Measurements from ENCODE around the gene ATG4D. TPM values are rescaled to one million over a fixed set of nuclear protein-coding genes. Genes with fewer than 3 reads are reported as not detected.
A peak's percentile ranks its signal among the peaks of the same experiment; 100 is the strongest.

Gene ATG4D
- polyA plus RNA-seq, 4 donors, result 24.0 to 181 (median 105) TPM

DNA sequence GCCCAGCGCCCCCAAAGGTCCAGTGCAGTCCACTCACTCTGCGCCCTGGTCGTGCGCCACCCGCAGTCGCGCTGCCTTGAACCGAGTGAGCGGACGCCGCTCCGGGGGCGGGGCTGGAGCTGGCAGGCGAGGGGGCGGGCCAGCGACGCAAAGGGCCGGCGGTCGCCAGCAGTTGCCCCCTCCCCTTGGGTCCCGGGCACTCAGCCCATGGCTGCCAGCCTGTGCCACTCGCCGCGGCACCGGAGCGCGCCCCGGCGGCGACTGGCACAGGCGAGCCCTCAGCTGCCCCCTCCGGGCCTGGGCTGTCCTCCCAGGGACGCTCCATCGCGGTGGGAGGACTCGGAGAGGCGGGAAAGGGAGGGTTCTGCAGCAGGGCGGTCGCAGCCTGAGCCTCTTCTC lies 26.3 kb upstream of the ATG4D start, which contains the start of gene S1PR5:
Gene S1PR5 (minus strand): TSS at position 87 of the 399 bp plus-strand sequence. CDS start 2,436 bp downstream, outside the sequence.
- Histone ChIP-seq H3K4me3 (ENCODE audit: low read depth in 1 of 3, low read length in 3 of 3) (peak within 1 kb of the TSS in 1 of 3 donors; percentile 17), H3K27ac (ENCODE audit: low read depth in 1 of 3, low read length in 2 of 3) (no peak within 1 kb of the TSS), H3K4me1 (ENCODE audit: control insufficient read depth in 3 of 3, insufficient read depth in 2 of 3, low read depth in 1 of 3, low read length in 2 of 3) (no peaks in the 10 kb centered on the region), H3K36me3 (ENCODE audit: control insufficient read depth in 3 of 3, insufficient read depth in 2 of 3, low read depth in 1 of 3, low read length in 3 of 3) (no peaks in the 10 kb centered on the region), H3K27me3 (ENCODE audit: control insufficient read depth in 3 of 3, insufficient read depth in 3 of 3, low read length in 3 of 3) (peaks cover 15 to 83% (median 50%) of the 10 kb centered on the region in 3 donors), H3K9me3 (ENCODE audit: control insufficient read depth in 2 of 2, insufficient read depth in 1 of 2, low read depth in 1 of 2, low read length in 1 of 2) (no peaks in the 10 kb centered on the region)
- FAIRE-seq, result no peak
- 2 to 4% (median 3%) methylated on average over 29 to 39 of the region's 39 CpGs for WGBS, 3 donors
- DNase-seq, result no peak

DNA sequence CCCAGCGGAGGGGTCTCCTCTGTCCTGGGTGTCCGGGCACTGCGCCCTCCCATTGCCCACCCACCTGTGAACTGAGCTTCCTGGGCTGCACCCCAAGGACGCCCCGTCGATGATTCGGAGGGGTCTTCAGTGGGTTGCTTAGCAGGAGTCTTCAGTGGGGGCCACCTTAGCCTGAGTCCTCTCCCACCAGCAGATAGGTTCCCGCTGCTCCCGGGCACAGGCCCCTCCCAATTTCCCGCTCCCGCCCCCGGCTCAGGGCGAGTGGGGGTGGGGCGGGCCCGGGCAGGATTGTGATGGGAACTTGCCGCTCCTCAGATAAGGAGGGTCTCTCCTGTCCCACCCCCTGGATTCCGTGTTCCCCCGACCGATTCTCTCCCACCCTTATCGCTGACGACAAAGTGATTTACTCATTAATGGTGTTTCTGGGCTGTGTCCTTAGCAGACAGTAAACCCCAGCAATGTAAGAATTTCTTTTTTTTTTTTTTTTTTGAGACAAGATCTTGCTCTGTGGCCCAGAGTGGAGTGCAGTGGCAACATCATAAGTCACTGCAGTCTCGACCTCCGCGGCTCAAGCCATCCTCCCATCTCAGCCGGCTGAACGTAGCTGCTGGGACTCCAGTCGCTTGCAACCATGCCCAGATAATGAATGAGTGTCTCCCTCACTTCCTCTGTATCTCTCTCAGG lies 25.8 kb upstream of the ATG4D start:
- no peak for FAIRE-seq
- no peaks in the 10 kb centered on the region for H3K4me1 ChIP-seq (ENCODE audit: control insufficient read depth in 3 of 3, insufficient read depth in 2 of 3, low read depth in 1 of 3, low read length in 2 of 3)
- DNase-seq, result no peak
- no peak overlapping the region for H3K27ac ChIP-seq (ENCODE audit: low read depth in 1 of 3, low read length in 2 of 3)
- H3K27me3 ChIP-seq (ENCODE audit: control insufficient read depth in 3 of 3, insufficient read depth in 3 of 3, low read length in 3 of 3), result peaks cover 15 to 77% (median 49%) of the 10 kb centered on the region in 3 donors
- no peaks in the 10 kb centered on the region for H3K9me3 ChIP-seq (ENCODE audit: control insufficient read depth in 2 of 2, insufficient read depth in 1 of 2, low read depth in 1 of 2, low read length in 1 of 2)
- 1 to 4% (median 3%) methylated on average over 26 to 27 of the region's 27 CpGs for WGBS, 3 donors
- H3K36me3 ChIP-seq (ENCODE audit: control insufficient read depth in 3 of 3, insufficient read depth in 2 of 3, low read depth in 1 of 3, low read length in 3 of 3), result no peaks in the 10 kb centered on the region
- peak overlapping the region in 1 of 3 donors; percentile 17 for H3K4me3 ChIP-seq (ENCODE audit: low read depth in 1 of 3, low read length in 3 of 3)

DNA sequence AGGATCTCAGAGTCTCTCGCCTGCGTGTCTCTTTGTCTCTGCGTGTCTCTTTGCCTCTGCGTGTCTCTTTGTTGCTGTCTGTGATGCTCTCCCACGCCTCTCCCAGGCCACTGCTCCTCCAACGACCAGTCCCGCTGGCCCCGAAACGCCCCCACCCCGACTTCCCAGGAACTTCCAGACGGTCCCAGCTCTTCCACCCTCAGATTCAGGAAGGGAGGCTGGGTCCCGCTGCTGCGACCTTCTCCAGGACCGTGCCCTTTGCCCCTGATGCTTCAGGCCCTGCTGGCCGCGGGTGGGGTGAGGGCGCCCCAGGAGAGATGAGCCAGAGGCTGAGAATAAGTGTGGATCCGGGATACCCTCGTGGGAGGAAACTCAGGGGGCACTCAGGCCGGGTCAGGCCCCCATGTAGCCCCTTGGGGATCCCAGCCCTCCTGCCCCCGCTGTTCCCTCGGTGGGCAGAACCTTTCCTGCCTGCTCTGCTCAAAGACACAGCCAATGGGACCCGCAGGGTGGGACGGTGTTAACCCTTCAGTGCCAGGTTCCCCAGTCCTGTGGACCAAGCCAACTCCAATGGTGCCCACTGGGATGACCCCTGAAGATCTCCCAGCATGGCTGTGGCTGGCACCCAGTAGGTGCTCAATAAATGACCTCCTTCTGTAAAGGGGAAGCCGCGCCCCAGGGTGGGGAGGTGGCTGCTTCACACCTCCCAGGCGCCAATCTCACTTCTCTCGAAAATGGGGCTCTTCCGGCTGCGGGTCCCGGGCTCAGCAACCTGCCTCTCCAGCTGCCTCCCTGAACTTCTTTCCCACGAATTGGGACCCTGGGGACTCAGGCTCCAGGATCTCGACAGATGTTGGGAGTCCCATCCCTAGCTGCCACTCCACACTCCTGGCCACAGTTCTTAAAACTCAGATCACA lies 25.0 kb upstream of the ATG4D start:
- Histone ChIP-seq H3K4me3 (ENCODE audit: low read depth in 1 of 3, low read length in 3 of 3) (no peak overlapping the region), H3K4me1 (ENCODE audit: control insufficient read depth in 3 of 3, insufficient read depth in 2 of 3, low read depth in 1 of 3, low read length in 2 of 3) (no peaks in the 10 kb centered on the region), H3K27ac (ENCODE audit: low read depth in 1 of 3, low read length in 2 of 3) (no peak overlapping the region), H3K9me3 (ENCODE audit: control insufficient read depth in 2 of 2, insufficient read depth in 1 of 2, low read depth in 1 of 2, low read length in 1 of 2) (no peaks in the 10 kb centered on the region), H3K27me3 (ENCODE audit: control insufficient read depth in 3 of 3, insufficient read depth in 3 of 3, low read length in 3 of 3) (peaks cover 15 to 72% (median 41%) of the 10 kb centered on the region in 3 donors), H3K36me3 (ENCODE audit: control insufficient read depth in 3 of 3, insufficient read depth in 2 of 3, low read depth in 1 of 3, low read length in 3 of 3) (no peaks in the 10 kb centered on the region)
- DNase-seq (no peak), FAIRE-seq (no peak)
- WGBS, 3 donors, result 10 to 13% (median 11%) methylated on average over 32 to 33 of the region's 33 CpGs

DNA sequence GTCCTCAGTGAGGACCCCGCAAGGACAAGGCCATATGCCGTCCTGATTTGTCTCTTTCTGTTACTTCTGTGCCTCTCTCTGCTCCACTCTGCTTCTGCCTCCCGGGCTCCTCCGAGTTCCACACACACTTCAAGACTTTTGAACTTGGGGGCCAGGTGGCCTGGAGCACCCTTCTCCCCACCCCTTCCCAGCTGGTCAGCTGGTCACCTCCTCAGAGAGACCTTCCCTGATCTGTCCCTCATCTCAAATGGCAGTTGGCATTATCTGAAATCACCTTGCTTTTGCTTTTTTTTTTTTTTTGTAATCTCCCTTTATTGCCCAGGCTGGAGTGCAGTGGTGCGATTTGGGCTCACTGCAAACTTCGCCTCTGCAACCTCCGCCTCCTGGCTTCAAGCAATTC lies 24.3 kb upstream of the ATG4D start:
- FAIRE-seq (no peak), DNase-seq (no peak)
- no peaks in the 10 kb centered on the region for H3K4me1 ChIP-seq (ENCODE audit: control insufficient read depth in 3 of 3, insufficient read depth in 2 of 3, low read depth in 1 of 3, low read length in 2 of 3)
- H3K36me3 ChIP-seq (ENCODE audit: control insufficient read depth in 3 of 3, insufficient read depth in 2 of 3, low read depth in 1 of 3, low read length in 3 of 3), result no peaks in the 10 kb centered on the region
- H3K9me3 ChIP-seq (ENCODE audit: control insufficient read depth in 2 of 2, insufficient read depth in 1 of 2, low read depth in 1 of 2, low read length in 1 of 2), result no peaks in the 10 kb centered on the region
- WGBS, 3 donors, result 54 to 69% (median 65%) methylated on average over 7 of the region's 7 CpGs
- peaks cover 12 to 73% (median 37%) of the 10 kb centered on the region in 3 donors for H3K27me3 ChIP-seq (ENCODE audit: control insufficient read depth in 3 of 3, insufficient read depth in 3 of 3, low read length in 3 of 3)
- H3K27ac ChIP-seq (ENCODE audit: low read depth in 1 of 3, low read length in 2 of 3), result no peak overlapping the region
- H3K4me3 ChIP-seq (ENCODE audit: low read depth in 1 of 3, low read length in 3 of 3), result no peak overlapping the region

DNA sequence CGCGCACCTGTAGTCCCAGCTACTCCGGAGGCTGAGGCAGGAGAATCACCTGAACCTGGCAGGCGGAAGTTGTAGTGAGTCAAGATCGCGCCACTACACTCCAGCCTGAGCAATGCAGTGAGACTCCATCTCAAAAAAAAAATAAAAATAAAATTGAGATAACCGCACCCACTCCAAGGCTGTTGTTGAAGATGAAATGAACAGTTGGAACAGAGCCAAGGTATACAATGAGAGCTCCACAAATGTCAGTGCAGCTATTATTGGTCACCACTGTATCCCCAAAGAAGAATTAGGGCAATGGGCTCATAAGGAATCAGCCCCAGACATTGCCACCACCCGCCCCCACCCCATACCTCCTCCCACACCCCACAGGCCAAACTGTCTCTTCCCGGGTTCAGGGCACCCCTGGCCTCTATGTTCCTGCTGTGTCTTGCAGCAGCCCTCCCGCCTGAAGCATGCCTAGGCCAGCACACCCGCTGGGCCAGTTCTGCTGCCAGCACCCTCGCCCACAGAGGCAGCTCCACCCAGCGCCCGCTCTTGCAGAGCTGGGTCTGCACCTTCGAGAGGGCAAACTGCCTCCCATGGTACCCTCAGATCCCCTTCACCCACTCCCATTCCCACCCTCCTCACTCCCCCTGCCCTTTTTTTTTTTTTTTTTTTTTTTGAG lies 22.9 kb upstream of the ATG4D start:
- Histone ChIP-seq H3K27me3 (ENCODE audit: control insufficient read depth in 3 of 3, insufficient read depth in 3 of 3, low read length in 3 of 3) (peaks cover 8 to 60% (median 27%) of the 10 kb centered on the region in 3 donors), H3K27ac (ENCODE audit: low read depth in 1 of 3, low read length in 2 of 3) (no peak overlapping the region), H3K4me3 (ENCODE audit: low read depth in 1 of 3, low read length in 3 of 3) (no peak overlapping the region), H3K36me3 (ENCODE audit: control insufficient read depth in 3 of 3, insufficient read depth in 2 of 3, low read depth in 1 of 3, low read length in 3 of 3) (no peaks in the 10 kb centered on the region), H3K9me3 (ENCODE audit: control insufficient read depth in 2 of 2, insufficient read depth in 1 of 2, low read depth in 1 of 2, low read length in 1 of 2) (no peaks in the 10 kb centered on the region), H3K4me1 (ENCODE audit: control insufficient read depth in 3 of 3, insufficient read depth in 2 of 3, low read depth in 1 of 3, low read length in 2 of 3) (no peaks in the 10 kb centered on the region)
- no peak for DNase-seq
- no peak for FAIRE-seq
- 57 to 86% (median 71%) methylated on average over 15 of the region's 15 CpGs for WGBS, 3 donors

DNA sequence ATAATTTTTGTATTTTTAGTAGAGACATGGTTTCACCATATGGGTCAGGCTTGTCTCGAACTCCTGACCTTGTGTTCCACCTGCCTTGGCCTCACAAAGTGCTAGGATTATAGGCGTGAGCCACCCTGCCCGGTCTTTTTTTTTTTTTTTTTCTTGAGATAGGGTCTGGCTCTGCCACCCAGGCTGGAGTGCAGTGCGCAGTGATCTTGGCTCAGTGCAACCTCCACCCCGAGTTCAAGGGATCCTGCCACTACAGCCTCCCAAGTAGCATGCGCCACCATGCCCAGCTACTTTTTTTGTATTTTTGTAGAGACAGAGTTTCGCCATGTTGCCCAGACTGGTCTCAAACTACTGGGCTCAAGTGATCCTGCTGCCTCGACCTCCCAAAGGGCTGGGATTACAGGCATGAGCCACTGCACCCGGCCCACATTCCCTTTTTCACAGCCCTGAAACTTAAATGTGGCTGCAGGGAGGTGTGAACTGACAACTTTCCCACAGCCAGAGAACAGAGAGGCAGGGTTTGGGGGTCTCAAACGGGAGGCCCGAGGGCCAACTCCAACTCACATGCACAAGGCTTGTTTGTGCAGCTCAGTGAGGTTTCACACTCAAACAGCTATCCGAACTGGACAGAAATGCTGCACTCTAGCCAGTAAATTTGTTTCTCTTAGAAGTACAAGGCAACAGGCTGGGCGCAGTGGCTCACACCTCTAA lies 22.1 kb upstream of the ATG4D start:
- peaks cover 8 to 51% (median 21%) of the 10 kb centered on the region in 3 donors for H3K27me3 ChIP-seq (ENCODE audit: control insufficient read depth in 3 of 3, insufficient read depth in 3 of 3, low read length in 3 of 3)
- DNase-seq (no peak), FAIRE-seq (no peak)
- H3K4me3 ChIP-seq (ENCODE audit: low read depth in 1 of 3, low read length in 3 of 3), result no peak overlapping the region
- no peaks in the 10 kb centered on the region for H3K9me3 ChIP-seq (ENCODE audit: control insufficient read depth in 2 of 2, insufficient read depth in 1 of 2, low read depth in 1 of 2, low read length in 1 of 2)
- no peak overlapping the region for H3K27ac ChIP-seq (ENCODE audit: low read depth in 1 of 3, low read length in 2 of 3)
- no peaks in the 10 kb centered on the region for H3K4me1 ChIP-seq (ENCODE audit: control insufficient read depth in 3 of 3, insufficient read depth in 2 of 3, low read depth in 1 of 3, low read length in 2 of 3)
- no peaks in the 10 kb centered on the region for H3K36me3 ChIP-seq (ENCODE audit: control insufficient read depth in 3 of 3, insufficient read depth in 2 of 3, low read depth in 1 of 3, low read length in 3 of 3)
- 71 to 81% (median 72%) methylated on average over 12 to 13 of the region's 13 CpGs for WGBS, 3 donors

DNA sequence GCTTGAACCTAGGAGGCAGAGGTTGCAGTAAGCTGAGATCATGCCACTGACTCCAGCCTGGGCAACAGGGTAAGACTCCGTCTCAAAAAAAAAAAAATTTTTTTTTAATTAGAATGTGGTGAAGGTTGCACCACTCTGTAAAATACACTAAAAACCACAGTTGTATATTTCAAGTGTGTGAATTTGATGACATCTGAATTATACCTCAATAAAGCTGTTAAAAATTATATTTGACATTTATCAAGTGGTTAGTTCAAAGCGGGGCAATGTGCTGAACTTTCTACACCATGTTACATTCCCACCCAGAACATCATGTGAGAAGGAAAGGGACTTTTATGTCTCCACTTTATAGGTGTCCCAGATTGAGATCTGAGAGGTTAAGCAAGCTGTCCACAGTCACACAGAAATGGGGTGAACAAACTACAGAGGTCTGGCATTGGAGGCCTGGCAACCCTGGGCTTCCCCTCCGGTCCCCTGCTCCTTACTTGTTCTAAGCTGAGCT lies 20.5 kb upstream of the ATG4D start:
- FAIRE-seq (no peak), DNase-seq (no peak)
- WGBS, 3 donors, result 72 to 80% (median 73%) methylated on average over 3 of the region's 3 CpGs
- H3K27me3 ChIP-seq (ENCODE audit: control insufficient read depth in 3 of 3, insufficient read depth in 3 of 3, low read length in 3 of 3), result peaks cover 0 to 37% (median 11%) of the 10 kb centered on the region in 3 donors
- H3K4me3 ChIP-seq (ENCODE audit: low read depth in 1 of 3, low read length in 3 of 3), result no peak overlapping the region
- no peaks in the 10 kb centered on the region for H3K36me3 ChIP-seq (ENCODE audit: control insufficient read depth in 3 of 3, insufficient read depth in 2 of 3, low read depth in 1 of 3, low read length in 3 of 3)
- H3K4me1 ChIP-seq (ENCODE audit: control insufficient read depth in 3 of 3, insufficient read depth in 2 of 3, low read depth in 1 of 3, low read length in 2 of 3), result no peaks in the 10 kb centered on the region
- H3K9me3 ChIP-seq (ENCODE audit: control insufficient read depth in 2 of 2, insufficient read depth in 1 of 2, low read depth in 1 of 2, low read length in 1 of 2), result no peaks in the 10 kb centered on the region
- no peak overlapping the region for H3K27ac ChIP-seq (ENCODE audit: low read depth in 1 of 3, low read length in 2 of 3)
